GM12864 (cell line): ENCODE measurements around the gene NT5C3B.
A peak's percentile ranks its signal among the peaks of the same experiment; 100 is the strongest.

ENCODE experiments used
- DNase-seq: peaks from one replicate; pipeline ENCODE4 v3.0.0-alpha.2; 2011; ENCODE audit warnings: low read depth
- H3K4me3 ChIP-seq: 2 replicates; pipeline ENCODE4 v1.5.1; 2011; ENCODE audit warnings: mild to moderate bottlenecking, low read depth, low read length, control low read depth
- TF ChIP-seq, protein P1 (sequence below): IDR thresholded peaks from 2 replicates; pipeline ENCODE4 v1.5.1; 2011; ENCODE audit warnings: low read depth, mild to moderate bottlenecking, moderate library complexity, low read length, control low read depth, inconsistent platforms; ENCODE audit errors: missing control alignments

The NT5C3B gene

DNA sequence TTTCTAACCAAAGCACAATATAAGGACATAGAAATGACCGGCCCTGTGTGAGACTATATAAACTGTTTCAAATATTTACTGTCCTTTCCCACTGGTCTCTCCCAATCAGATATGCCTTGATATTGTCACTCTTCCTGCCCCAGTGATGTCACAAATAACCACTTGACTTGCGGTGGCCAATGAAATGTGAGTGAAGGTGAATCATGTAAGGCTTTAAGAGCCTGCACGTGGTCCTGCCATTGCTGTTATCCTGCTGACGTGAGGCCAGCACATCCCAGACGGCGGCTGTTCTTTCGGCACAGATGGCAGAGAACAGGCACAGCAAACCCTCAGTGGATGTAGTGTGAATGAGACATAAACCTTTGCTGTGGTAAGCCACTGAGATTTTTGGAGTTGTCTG, 34.6 kb upstream of the NT5C3B start:
- DNase-seq = no peak
- TF ChIP-seq, protein P1, sequence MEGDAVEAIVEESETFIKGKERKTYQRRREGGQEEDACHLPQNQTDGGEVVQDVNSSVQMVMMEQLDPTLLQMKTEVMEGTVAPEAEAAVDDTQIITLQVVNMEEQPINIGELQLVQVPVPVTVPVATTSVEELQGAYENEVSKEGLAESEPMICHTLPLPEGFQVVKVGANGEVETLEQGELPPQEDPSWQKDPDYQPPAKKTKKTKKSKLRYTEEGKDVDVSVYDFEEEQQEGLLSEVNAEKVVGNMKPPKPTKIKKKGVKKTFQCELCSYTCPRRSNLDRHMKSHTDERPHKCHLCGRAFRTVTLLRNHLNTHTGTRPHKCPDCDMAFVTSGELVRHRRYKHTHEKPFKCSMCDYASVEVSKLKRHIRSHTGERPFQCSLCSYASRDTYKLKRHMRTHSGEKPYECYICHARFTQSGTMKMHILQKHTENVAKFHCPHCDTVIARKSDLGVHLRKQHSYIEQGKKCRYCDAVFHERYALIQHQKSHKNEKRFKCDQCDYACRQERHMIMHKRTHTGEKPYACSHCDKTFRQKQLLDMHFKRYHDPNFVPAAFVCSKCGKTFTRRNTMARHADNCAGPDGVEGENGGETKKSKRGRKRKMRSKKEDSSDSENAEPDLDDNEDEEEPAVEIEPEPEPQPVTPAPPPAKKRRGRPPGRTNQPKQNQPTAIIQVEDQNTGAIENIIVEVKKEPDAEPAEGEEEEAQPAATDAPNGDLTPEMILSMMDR = no peak
- H3K4me3 ChIP-seq = no peak overlapping the region

DNA sequence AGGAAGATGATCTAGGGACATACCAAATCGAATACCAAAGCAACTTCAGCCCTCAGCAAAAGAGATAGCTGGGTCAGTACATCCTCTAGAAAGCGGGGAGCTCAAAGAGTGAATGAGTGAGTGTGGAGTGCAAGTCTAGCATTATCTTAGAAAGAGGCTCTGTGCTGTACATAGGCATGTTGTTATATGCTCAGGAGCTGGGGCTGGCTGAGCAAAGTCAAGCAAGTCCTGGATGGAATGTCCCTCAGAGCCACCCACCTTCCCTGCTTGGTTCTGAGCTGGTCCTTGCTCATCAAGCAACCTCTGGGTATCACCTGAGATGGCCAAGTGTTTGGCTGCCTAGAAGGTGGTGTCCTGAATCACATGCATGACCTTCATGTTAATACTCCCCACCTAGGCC, 34.1 kb upstream of the NT5C3B start:
- TF ChIP-seq, protein P1 = no peak
- no peak overlapping the region for H3K4me3 ChIP-seq
- no peak for DNase-seq

DNA sequence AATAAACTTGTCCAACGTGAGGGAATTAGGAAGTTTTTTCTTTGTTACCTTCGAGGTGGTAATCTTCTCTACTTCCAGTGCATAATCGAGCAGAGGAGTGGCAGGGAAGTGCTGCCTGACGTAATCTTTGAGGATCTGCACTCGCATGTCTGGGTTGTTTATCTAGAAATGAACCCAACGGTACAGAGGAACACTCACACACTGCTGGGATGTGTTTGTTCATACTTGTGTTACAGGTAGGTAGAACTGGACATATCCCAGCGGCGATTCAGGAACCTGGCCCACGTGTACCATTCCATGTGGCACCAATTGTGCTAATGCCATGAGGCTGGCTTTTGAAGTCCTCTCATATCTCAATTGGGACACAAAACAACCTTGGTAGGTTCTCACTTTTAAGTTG, 33.4 kb upstream of the NT5C3B start:
- DNase-seq = no peak

DNA sequence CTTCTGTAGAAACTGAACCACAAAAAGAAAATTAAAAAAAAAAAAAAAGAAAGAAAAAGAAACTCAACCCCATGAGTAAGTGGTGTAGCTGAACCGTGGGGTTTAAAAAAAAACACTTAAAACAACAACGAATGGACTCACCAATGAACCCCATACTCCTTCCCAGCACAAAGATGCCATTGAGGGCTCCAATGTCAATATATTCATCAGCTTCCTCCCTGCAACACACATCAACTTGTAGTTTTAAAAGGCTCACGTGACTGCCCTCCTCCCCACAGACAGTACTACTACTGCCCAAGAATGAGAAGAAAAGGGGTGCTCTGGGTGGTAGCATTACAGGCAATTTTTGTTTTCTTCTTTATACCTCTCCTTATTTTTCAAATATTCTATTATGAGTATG, 32.5 kb upstream of the NT5C3B start:
- TF ChIP-seq, protein P1 = no peak
- DNase-seq = no peak
- H3K4me3 ChIP-seq = no peak overlapping the region

More for the DNA sequence above, 33.4 kb upstream of the NT5C3B start:
- TF ChIP-seq, protein P1 = no peak
- no peak overlapping the region for H3K4me3 ChIP-seq

DNA sequence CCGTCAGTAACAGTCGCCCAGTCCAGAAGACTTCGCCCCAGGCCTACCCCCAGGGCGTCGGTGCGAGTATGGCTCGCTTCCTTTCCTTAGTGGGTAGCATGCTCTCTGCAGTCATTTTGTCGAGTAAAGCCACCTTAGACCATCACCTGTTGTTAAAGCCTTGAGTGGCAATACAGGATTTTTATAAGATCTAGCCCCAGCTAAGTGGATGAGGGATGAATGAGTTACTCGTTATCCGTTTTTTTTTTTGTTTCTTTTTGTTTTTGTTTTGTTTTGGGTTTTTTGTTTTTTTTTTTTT, 29.5 kb upstream of the NT5C3B start:
- TF ChIP-seq, protein P1 = no peak
- DNase-seq = no peak
- peak overlapping the region; percentile 22 for H3K4me3 ChIP-seq

DNA sequence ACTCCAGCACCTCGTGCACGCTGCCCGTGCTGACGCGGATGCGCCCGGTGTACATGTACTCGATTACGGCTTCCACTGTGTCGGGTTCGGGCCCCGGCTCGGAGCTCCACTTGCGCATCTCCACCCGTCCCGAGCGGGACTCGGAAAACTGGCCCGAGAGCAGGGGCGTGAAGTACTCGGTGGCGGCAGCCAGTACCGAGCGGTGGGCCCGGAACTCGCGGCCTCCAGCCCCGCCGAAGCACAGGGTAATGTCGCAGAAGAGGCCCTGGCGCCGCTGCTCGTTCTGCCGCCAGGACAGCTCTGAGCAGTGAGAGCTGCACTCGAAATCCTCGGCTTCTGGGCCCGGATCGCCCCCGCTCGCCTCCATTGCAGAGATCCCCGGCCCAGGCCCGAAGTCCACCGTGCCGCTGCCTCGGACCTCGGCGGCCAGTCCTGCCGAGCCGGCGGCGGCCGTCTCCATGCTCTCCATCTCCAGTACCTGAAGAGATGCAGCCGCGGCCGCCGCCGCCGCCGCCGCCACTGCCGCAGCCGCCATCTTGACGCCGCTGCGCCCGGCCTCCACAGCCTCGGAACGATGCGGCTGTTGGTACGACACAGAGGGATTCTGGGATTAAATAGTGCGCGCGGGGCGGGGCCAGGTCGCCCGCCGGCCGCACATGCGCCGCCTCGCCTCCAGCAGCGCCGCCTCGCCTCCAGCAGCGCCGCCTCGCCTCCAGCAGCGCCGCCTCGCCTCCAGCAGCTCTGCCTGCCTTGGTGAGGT, 29.0 kb upstream of the NT5C3B start, which contains the start of gene KLHL11:
Gene KLHL11 (minus strand): TSS at position 588 of the 760 bp plus-strand sequence. CDS start 53 bp downstream, at position 535.
- TF ChIP-seq, protein P1 = no peak
- DNase-seq = peak; percentile 57
- H3K4me3 ChIP-seq = peak within 1 kb of the TSS; percentile 92

DNA sequence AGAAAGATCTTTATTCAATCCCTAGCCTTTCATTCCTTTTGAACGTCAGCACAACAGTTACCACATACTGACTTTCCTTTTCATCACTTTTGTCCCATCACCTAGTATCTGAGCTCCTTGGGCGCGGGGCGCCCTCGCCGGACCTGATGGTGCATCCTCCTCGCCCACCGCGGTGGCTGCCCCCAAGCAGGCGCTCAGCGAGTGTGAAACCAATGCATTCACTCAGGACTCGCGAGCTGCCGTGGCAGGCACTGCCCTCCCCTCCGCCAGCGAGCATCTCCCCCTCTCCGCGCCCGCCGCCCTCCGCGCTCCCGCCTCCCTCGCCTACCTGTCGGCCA, 28.4 kb upstream of the NT5C3B start:
- H3K4me3 ChIP-seq = peak overlapping the region; percentile 92
- TF ChIP-seq, protein P1 = no peak
- DNase-seq = no peak
